ENCODE data around the gene OSM.

OSM gene

DNA sequence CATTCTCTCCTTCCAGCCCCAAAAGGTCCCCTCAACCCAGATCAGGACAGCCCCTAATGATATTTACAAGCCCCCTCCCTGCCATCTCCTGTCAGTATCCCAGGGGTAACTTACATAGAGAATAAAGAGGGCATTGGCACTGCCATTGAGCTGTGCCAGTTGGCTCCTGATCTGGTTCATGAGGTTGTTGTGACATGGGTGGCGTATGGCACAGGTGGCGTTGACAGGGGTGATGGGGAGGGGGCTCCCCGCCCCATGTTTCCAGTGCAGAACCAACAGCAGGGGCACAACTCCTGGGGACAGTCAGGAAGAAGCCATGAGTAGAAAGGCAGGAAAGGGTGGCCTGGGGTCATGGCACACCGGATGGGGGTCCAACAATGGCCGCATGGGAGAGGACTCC, 22.0 kb downstream of the OSM start:
- Histone ChIP-seq H3K27ac (no peak overlapping the region), H3K4me1 (ENCODE audit: control insufficient read depth in 1 of 2, insufficient read depth in 1 of 2, low read depth in 1 of 2, low read length in 1 of 2) (peaks cover 36% of the 10 kb centered on the region in 2 experiments)

DNA sequence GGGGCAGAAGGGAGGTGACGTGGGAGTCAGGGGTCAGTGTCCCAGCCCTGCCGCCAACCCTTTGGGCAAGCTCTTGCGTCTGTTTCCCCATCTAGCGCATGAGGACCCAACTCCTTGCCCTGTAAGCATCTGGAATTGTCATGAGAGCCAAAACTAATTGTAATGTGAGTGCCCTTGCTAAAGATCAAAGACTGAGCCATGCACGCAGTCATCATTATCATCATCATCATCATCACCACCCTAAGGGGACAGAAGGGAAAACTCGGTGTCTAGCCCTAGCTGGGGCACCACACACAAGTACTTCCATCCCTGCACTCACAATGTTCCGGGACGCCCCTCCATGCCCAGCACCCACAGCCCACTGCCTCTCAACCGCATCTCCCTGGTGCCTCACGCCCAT, 22.6 kb downstream of the OSM start:
- TF ChIP-seq, protein P1, sequence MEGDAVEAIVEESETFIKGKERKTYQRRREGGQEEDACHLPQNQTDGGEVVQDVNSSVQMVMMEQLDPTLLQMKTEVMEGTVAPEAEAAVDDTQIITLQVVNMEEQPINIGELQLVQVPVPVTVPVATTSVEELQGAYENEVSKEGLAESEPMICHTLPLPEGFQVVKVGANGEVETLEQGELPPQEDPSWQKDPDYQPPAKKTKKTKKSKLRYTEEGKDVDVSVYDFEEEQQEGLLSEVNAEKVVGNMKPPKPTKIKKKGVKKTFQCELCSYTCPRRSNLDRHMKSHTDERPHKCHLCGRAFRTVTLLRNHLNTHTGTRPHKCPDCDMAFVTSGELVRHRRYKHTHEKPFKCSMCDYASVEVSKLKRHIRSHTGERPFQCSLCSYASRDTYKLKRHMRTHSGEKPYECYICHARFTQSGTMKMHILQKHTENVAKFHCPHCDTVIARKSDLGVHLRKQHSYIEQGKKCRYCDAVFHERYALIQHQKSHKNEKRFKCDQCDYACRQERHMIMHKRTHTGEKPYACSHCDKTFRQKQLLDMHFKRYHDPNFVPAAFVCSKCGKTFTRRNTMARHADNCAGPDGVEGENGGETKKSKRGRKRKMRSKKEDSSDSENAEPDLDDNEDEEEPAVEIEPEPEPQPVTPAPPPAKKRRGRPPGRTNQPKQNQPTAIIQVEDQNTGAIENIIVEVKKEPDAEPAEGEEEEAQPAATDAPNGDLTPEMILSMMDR (IDR thresholded peaks at IDR 0.05): no peak
- H3K27ac ChIP-seq: no peak overlapping the region
- peaks cover 47% of the 10 kb centered on the region for H3K27me3 ChIP-seq
- no peaks in the 10 kb centered on the region for H3K9me3 ChIP-seq
- H3K36me3 ChIP-seq: no peaks in the 10 kb centered on the region
- peaks cover 35 to 36% of the 10 kb centered on the region in 2 experiments for H3K4me1 ChIP-seq (ENCODE audit: control insufficient read depth in 1 of 2, insufficient read depth in 1 of 2, low read depth in 1 of 2, low read length in 1 of 2)
- no peak overlapping the region for H3K4me3 ChIP-seq (ENCODE audit: low read depth in 1 of 2, low read length in 1 of 2)

More for the DNA sequence above, 22.0 kb downstream of the OSM start:
- Histone ChIP-seq H3K9me3 (no peaks in the 10 kb centered on the region), H3K27me3 (peaks cover 47% of the 10 kb centered on the region), H3K4me3 (ENCODE audit: low read depth in 1 of 2, low read length in 1 of 2) (no peak overlapping the region), H3K36me3 (no peaks in the 10 kb centered on the region)
- TF ChIP-seq, protein P1 (IDR thresholded peaks at IDR 0.05): no peak

DNA sequence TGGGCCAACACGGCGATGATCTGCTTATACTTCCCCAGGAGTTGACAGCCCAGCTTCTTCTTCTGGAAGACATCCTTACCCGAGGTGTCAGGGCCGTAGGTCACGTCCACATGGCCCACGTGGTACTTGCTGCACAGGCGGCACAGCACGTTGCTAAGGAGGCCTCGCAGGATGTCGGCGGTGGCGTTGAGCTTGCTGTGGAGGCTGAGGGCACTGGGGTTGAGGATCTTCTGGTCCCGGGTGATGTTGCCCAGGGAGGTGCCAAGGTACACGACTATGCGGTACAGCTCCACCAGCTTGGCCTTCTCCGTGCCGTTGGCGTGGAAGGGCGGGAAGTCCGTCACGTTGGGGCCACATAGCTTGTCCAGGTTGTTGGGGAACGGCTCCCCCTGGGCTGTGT, 23.0 kb downstream of the OSM start:
- Histone ChIP-seq H3K36me3 (no peaks in the 10 kb centered on the region), H3K27ac (no peak overlapping the region), H3K9me3 (no peaks in the 10 kb centered on the region), H3K4me1 (ENCODE audit: control insufficient read depth in 1 of 2, insufficient read depth in 1 of 2, low read depth in 1 of 2, low read length in 1 of 2) (peaks cover 31 to 32% of the 10 kb centered on the region in 2 experiments), H3K27me3 (peaks cover 46% of the 10 kb centered on the region), H3K4me3 (ENCODE audit: low read depth in 1 of 2, low read length in 1 of 2) (no peak overlapping the region)
- TF ChIP-seq, protein P1 (IDR thresholded peaks at IDR 0.05): no peak

DNA sequence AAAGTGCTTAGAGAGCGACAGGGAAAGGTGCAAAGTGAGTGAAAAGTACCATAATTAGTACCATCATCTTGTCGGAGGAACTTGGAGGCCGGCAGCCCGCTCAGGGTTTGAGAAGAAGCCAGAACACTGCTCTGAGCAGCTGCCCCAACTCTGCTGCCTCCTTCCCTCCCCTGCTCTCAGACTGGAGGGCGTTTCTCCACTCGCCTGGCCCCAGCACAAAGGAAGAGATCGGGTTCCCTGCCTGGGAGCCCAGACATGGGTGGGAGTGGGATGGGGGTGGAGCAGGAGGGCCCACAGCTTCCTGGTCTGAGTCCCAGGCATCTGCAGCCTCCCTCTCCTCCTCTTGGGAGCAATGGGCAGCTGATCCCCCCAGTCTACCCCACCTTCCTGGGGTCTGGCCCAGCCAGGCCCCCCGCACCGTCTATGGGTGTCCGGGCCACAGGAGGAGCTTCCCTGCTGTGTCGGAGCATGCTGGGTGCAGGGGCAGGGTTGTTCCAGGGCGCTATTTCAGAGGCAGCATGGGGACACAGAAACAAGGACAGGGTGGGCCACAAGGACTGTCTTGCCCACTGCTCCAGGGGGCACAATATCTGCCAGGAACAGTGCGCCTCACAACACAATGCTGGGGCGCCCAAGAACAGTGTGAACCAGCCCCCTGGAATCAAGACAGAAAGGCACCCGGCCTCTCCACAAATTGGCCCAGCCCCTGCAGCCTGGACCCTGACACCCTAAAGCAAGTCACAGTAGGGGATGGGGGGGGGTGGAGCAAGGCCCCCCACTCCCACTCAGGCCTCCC, 24.9 kb downstream of the OSM start:
- Histone ChIP-seq H3K9me3 (no peaks in the 10 kb centered on the region), H3K4me1 (ENCODE audit: control insufficient read depth in 1 of 2, insufficient read depth in 1 of 2, low read depth in 1 of 2, low read length in 1 of 2) (peaks cover 12 to 13% of the 10 kb centered on the region in 2 experiments), H3K4me3 (ENCODE audit: low read depth in 1 of 2, low read length in 1 of 2) (no peak overlapping the region), H3K27me3 (peaks cover 27% of the 10 kb centered on the region), H3K27ac (no peak overlapping the region), H3K36me3 (no peaks in the 10 kb centered on the region)
- TF ChIP-seq, protein P1 (IDR thresholded peaks at IDR 0.05): no peak

DNA sequence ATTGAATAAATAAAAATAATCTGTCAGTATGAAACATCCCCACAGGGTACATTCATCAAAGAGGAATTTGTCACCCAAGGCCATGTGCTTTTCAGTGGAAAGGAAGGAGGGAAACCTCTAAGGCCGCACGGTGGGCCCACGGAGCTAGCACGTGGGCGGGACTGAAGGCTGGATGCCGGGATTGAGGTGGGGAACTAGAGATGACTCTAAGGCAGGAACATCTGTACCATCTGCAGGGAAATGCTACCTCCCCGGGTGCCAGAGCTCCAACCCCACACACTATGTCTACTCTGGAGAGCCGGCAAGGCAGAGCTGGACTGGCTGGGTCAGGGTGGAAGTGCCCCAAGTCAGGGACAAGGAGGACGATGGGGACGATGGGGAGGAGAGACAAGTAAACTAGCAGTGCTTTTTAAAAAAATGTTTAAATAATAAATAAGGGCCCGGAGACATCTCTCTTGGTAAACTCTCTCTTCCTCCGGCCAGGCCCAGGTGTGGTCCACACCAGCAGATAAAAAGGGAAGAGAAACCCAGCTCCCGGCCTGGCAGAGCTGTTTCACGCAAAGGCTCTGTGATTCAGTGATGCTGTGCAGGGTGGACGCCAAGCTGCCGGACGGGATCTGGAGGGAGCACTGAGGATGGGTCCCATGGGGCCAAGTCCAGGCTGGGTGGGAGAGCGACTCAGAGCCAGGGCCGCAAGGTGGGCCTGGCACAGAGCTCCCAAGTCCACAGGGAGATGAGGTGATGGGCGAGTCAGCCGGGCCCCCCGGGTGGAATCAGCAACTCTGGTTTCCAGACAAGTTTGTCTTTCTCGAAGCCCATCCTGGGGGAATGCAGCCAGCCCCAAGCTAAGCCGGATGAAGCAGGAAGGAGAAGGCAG, 25.9 kb downstream of the OSM start:
- H3K4me1 ChIP-seq (ENCODE audit: control insufficient read depth in 1 of 2, insufficient read depth in 1 of 2, low read depth in 1 of 2, low read length in 1 of 2): peaks cover 2 to 4% of the 10 kb centered on the region in 2 experiments
- no peaks in the 10 kb centered on the region for H3K9me3 ChIP-seq
- no peaks in the 10 kb centered on the region for H3K36me3 ChIP-seq
- H3K27ac ChIP-seq: no peak overlapping the region
- peaks cover 17% of the 10 kb centered on the region for H3K27me3 ChIP-seq
- no peak overlapping the region for H3K4me3 ChIP-seq (ENCODE audit: low read depth in 1 of 2, low read length in 1 of 2)
- TF ChIP-seq, protein P1 (IDR thresholded peaks at IDR 0.05): no peak
